ENCODE data around the gene SLC4A11. TPM values are rescaled to one million over a fixed set of nuclear protein-coding genes. Genes with fewer than 3 reads are reported as not detected.

SLC4A11 gene
- total and polyA plus RNA-seq, 2 experiments from 2014 or later, result 14.8 to 17.1 TPM

GRCh38 chr20:3190681-3191111, 48.3 kb downstream of the SLC4A11 start:
- no peak overlapping the region for H3K4me3 ChIP-seq
- H3K79me2 ChIP-seq (replicated peaks; ENCODE audit: insufficient read depth), result no peaks in the 10 kb centered on the region
- no peak overlapping the region for H3K4me3 Mint-ChIP-seq
- H4K20me1 ChIP-seq (replicated peaks; ENCODE audit: insufficient read depth), result no peaks in the 10 kb centered on the region; the same call in 1 of the 2 replicates
- no peak overlapping the region for H3K4me2 ChIP-seq
- no peaks in the 10 kb centered on the region for H3F3A ChIP-seq (replicated peaks; ENCODE audit: low read depth)
- TF ChIP-seq NANOG (IDR thresholded peaks at IDR 0.05; ENCODE audit: borderline replicate concordance), result no peak
- peak in 1 of 2 experiments; percentile 30; a peak in 1 of 4 replicates for TF ChIP-seq CTCF (conservative IDR thresholded peaks at IDR 0.05; ENCODE audit: low read depth in 2 of 2)
- no peaks in the 10 kb centered on the region for H3K27me3 ChIP-seq (ENCODE audit: insufficient read depth)
- peaks cover 12% of the 10 kb centered on the region for H3K27me3 Mint-ChIP-seq (ENCODE audit: insufficient read depth, low read depth, poor library complexity)
- no peaks in the 10 kb centered on the region for H3K9me3 Mint-ChIP-seq
- no peaks in the 10 kb centered on the region for H3K9me2 ChIP-seq (ENCODE audit: insufficient read depth)
- peaks cover 52% of the 10 kb centered on the region for H3K36me3 Mint-ChIP-seq (ENCODE audit: low read depth)
- H3K36me3 ChIP-seq (ENCODE audit: insufficient read depth), result peaks cover 8% of the 10 kb centered on the region; the same call in 1 of the 2 replicates
- H3K27ac Mint-ChIP-seq, result no peak overlapping the region
- DNase-seq (ENCODE audit: low spot score) (peak; percentile 22), ATAC-seq (peak; percentile 38)
- no peak overlapping the region for H3K27ac ChIP-seq (ENCODE audit: low read depth)
- H2AFZ ChIP-seq, result no peak overlapping the region
- H3K4me1 ChIP-seq (ENCODE audit: insufficient read depth), result no peaks in the 10 kb centered on the region
- H3K4me1 Mint-ChIP-seq, result peaks cover 11% of the 10 kb centered on the region

- Histone ChIP-seq H3K4me3 (no peak overlapping the region), H3F3A (replicated peaks; ENCODE audit: low read depth) (no peaks in the 10 kb centered on the region), H3K27ac (ENCODE audit: low read depth) (no peak overlapping the region), H3K9me2 (ENCODE audit: insufficient read depth) (no peaks in the 10 kb centered on the region), H2AFZ (no peak overlapping the region), H3K79me2 (replicated peaks; ENCODE audit: insufficient read depth) (no peaks in the 10 kb centered on the region), H3K36me3 (ENCODE audit: insufficient read depth) (peaks cover 8% of the 10 kb centered on the region; the same call in 1 of the 2 replicates), H3K4me1 (ENCODE audit: insufficient read depth) (no peaks in the 10 kb centered on the region), H3K4me2 (no peak overlapping the region), H4K20me1 (replicated peaks; ENCODE audit: insufficient read depth) (no peaks in the 10 kb centered on the region; the same call in 1 of the 2 replicates), H3K27me3 (ENCODE audit: insufficient read depth) (no peaks in the 10 kb centered on the region)
- ATAC-seq, result no peak
- H3K4me1 Mint-ChIP-seq, result peaks cover 11% of the 10 kb centered on the region
- H3K36me3 Mint-ChIP-seq (ENCODE audit: low read depth), result peaks cover 45% of the 10 kb centered on the region
- no peak for DNase-seq (ENCODE audit: low spot score)
- H3K27ac Mint-ChIP-seq, result no peak overlapping the region
- H3K27me3 Mint-ChIP-seq (ENCODE audit: insufficient read depth, low read depth, poor library complexity), result peaks cover 11% of the 10 kb centered on the region
- H3K9me3 Mint-ChIP-seq, result no peaks in the 10 kb centered on the region
- H3K4me3 Mint-ChIP-seq, result no peak overlapping the region
- TF ChIP-seq EZH2 (IDR thresholded peaks at IDR 0.05; ENCODE audit: low read depth, unreplicated experiment) (no peak), ETS1 (IDR thresholded peaks at IDR 0.05) (no peak), ZNF331 (CRISPR knock-in tag; IDR thresholded peaks at IDR 0.05; ENCODE audit: low read depth) (no peak), CREB1 (CRISPR knock-in tag; IDR thresholded peaks at IDR 0.05; ENCODE audit: low read depth) (no peak), ZNF462 (CRISPR knock-in tag; IDR thresholded peaks at IDR 0.05) (no peak), ZNF114 (CRISPR knock-in tag; IDR thresholded peaks at IDR 0.05) (no peak), JUNB (IDR thresholded peaks at IDR 0.05; ENCODE audit: unreplicated experiment) (no peak), POLR2AphosphoS5 (IDR thresholded peaks at IDR 0.05; ENCODE audit: low read depth) (no peak), STAT1 (IDR thresholded peaks at IDR 0.05; ENCODE audit: unreplicated experiment) (no peak)
Measured at GRCh38 chr20:3189561-3190131, 49.3 kb downstream of the SLC4A11 start.

All from GM23338 (cell line).